Small intestine (tissue), 7 donors: ENCODE results near the gene ZDHHC19. TPM values are rescaled to one million over a fixed set of nuclear protein-coding genes. Genes with fewer than 3 reads are reported as not detected.
"Not testable (repeated sequence)": the region's sequence is repeated elsewhere in the genome, so short reads cannot be mapped to it uniquely, and the experiment has no call there.

Experiments
- DNase-seq, 2 donors: peaks; one replicate each; pipeline versions ENCODE4 v3.0.0 to v3.0.0-alpha.2; 2013
- FAIRE-seq: peaks from 2 replicates; lab custom pipeline; 2012; peaks lifted over from hg19 to GRCh38; lab: Jason Lieb, UNC
- H3K27ac ChIP-seq, 3 donors: one replicate each; pipeline ENCODE4 v1.5.1; 2013; ENCODE audit warnings: low read length in 2 of 3, mild to moderate bottlenecking in 2 of 3, control low read depth in 1 of 3, inconsistent platforms in 1 of 3, low read depth in 1 of 3, moderate library complexity in 1 of 3
- H3K27me3 ChIP-seq, 3 donors: one replicate each; pipeline ENCODE4 v1.6.1; 2013; ENCODE audit warnings: low read length in 3 of 3, inconsistent platforms in 1 of 3; ENCODE audit not compliant: control insufficient read depth in 3 of 3, insufficient read depth in 3 of 3
- H3K36me3 ChIP-seq, 3 donors: one replicate each; pipeline ENCODE4 v1.6.1; 2013; ENCODE audit warnings: low read length in 3 of 3, inconsistent platforms in 1 of 3, low read depth in 1 of 3, mild to moderate bottlenecking in 1 of 3, moderate library complexity in 1 of 3; ENCODE audit not compliant: control insufficient read depth in 3 of 3, insufficient read depth in 2 of 3
- H3K4me1 ChIP-seq, 3 donors: one replicate each; pipeline ENCODE4 v1.6.1; 2013; ENCODE audit warnings: low read length in 2 of 3, inconsistent platforms in 1 of 3, low read depth in 1 of 3, mild to moderate bottlenecking in 1 of 3, moderate library complexity in 1 of 3; ENCODE audit not compliant: control insufficient read depth in 3 of 3, insufficient read depth in 2 of 3
- H3K4me3 ChIP-seq, 3 donors: one replicate each; pipeline ENCODE4 v1.5.1; 2013; ENCODE audit warnings: low read length in 3 of 3, control low read depth in 1 of 3, inconsistent platforms in 1 of 3, low read depth in 1 of 3, mild to moderate bottlenecking in 1 of 3, moderate library complexity in 1 of 3
- H3K9me3 ChIP-seq, 2 donors: one replicate each; pipeline ENCODE4 v1.6.1; 2013; ENCODE audit warnings: low read depth in 1 of 2, low read length in 1 of 2; ENCODE audit not compliant: control insufficient read depth in 2 of 2, insufficient read depth in 1 of 2
- WGBS, 3 donors: extraction: QIAGEN DNeasy Blood & Tissue Kit; methylation state at CpG; one replicate each; pipeline ENCODE4 v1.1.7; 2013; 5-methylcytosine and 5-hydroxymethylcytosine counted together
- polyA plus RNA-seq, 4 donors: library from polyadenylated mRNA; stranded (reverse) in 3 of 4; unstranded in 1 of 4; fragments of 200-250 nt in 3 of 4; fragments of 120-200 nt in 1 of 4; gene quantifications; one replicate each; pipeline versions ENCODE4 v1.2.1 to v1.2.3, GENCODE V29; 2013
- donor health status: healthy with polysubstance abuse.
- donor health status: control.
- donor health status: control.
- donor health status: Bipolar disorder and iron deficiency.
- donor health status: healthy.

ZDHHC19 gene
- polyA plus RNA-seq, 4 donors, result 0.22 to 0.40 TPM; not detected in 2

GRCh38 chr3:196169836-196170240 is 41.4 kb downstream of the ZDHHC19 start:
- FAIRE-seq, result no peak
- no peak for DNase-seq

GRCh38 chr3:196168808-196169391 is 42.3 kb downstream of the ZDHHC19 start:
- Histone ChIP-seq H3K4me3 (no peak overlapping the region), H3K9me3 (peaks cover 0 to 3% of the 10 kb centered on the region in 2 donors), H3K27ac (peak overlapping the region in 2 of 3 donors; percentile 52 to 66), H3K36me3 (no peaks in the 10 kb centered on the region), H3K4me1 (peaks cover 0 to 8% (median 5%) of the 10 kb centered on the region in 3 donors), H3K27me3 (no peaks in the 10 kb centered on the region)
- FAIRE-seq, result no peak
- WGBS, 3 donors, result 24 to 55% (median 32%) methylated on average over 6 of the region's 6 CpGs
- peak in 1 of 2 donors; percentile 75 for DNase-seq

More at GRCh38 chr3:196169836-196170240, 41.4 kb downstream of the ZDHHC19 start:
- 81 to 85% (median 82%) methylated on average over 5 of the region's 5 CpGs for WGBS, 3 donors
- Histone ChIP-seq H3K9me3 (peaks cover 0 to 3% of the 10 kb centered on the region in 2 donors), H3K36me3 (no peaks in the 10 kb centered on the region), H3K4me3 (no peak overlapping the region), H3K27me3 (no peaks in the 10 kb centered on the region), H3K27ac (peak overlapping the region in 1 of 3 donors; percentile 22), H3K4me1 (peaks cover 0 to 2% (median 0%) of the 10 kb centered on the region in 3 donors)

GRCh38 chr3:196166741-196167140 is 44.5 kb downstream of the ZDHHC19 start:
- H3K4me3 ChIP-seq, result no peak overlapping the region
- H3K27ac ChIP-seq, result no peak overlapping the region
- 79 to 89% (median 87%) methylated on average over 7 of the region's 7 CpGs for WGBS, 3 donors
- H3K36me3 ChIP-seq, result no peaks in the 10 kb centered on the region
- FAIRE-seq, result no peak
- peaks cover 0 to 13% (median 10%) of the 10 kb centered on the region in 3 donors for H3K4me1 ChIP-seq
- H3K9me3 ChIP-seq, result peaks cover 0 to 3% of the 10 kb centered on the region in 2 donors
- H3K27me3 ChIP-seq, result no peaks in the 10 kb centered on the region
- no peak for DNase-seq

- DNase-seq (peak; percentile 21 to 81), FAIRE-seq (no peak)
- H3K4me3 ChIP-seq, result no peak overlapping the region
- H3K27me3 ChIP-seq, result no peaks in the 10 kb centered on the region
- H3K4me1 ChIP-seq, result peaks cover 0 to 15% (median 10%) of the 10 kb centered on the region in 3 donors
- WGBS, 3 donors, result 17 to 65% (median 40%) methylated on average over 7 of the region's 7 CpGs
- peak overlapping the region in 1 of 3 donors; percentile 49 for H3K27ac ChIP-seq
- no peaks in the 10 kb centered on the region for H3K36me3 ChIP-seq
- H3K9me3 ChIP-seq, result peaks cover 0 to 1% of the 10 kb centered on the region in 2 donors
Measured at GRCh38 chr3:196165850-196166249, 45.4 kb downstream of the ZDHHC19 start.

GRCh38 chr3:196165006-196165575 is 46.1 kb downstream of the ZDHHC19 start:
- 73 to 89% (median 80%) methylated on average over 5 of the region's 5 CpGs for WGBS, 3 donors
- not testable (repeated sequence) for H3K9me3 ChIP-seq, H3K4me3 ChIP-seq, H3K27me3 ChIP-seq, DNase-seq, H3K36me3 ChIP-seq, FAIRE-seq
- Histone ChIP-seq H3K27ac (peak overlapping the region in 1 of 3 donors; percentile 49), H3K4me1 (peaks cover 0 to 23% (median 10%) of the 10 kb centered on the region in 3 donors)

DNA sequence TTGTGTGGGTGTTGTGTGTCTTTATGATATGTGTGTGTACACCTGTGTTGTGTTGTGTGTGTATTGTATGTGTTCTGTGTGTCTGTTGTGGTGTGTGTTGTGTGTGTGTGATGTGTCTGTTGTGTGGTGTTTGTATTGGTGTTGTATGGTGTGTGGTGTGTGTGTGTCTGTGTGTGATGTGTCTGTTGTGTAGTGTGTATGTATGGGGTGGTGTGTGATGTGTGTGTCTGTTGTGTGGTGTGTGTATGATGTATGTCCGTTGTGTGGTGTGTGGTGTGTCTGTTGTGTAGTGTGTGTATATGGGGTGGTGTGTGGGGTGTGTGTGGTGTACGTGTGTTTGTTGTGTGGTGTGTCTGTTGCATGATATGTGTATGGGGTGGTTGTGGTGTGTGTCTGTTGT is 46.6 kb downstream of the ZDHHC19 start:
- Histone ChIP-seq H3K9me3 (no peaks in the 10 kb centered on the region), H3K36me3 (no peaks in the 10 kb centered on the region), H3K4me3 (no peak overlapping the region), H3K27me3 (no peaks in the 10 kb centered on the region), H3K27ac (no peak overlapping the region), H3K4me1 (peaks cover 0 to 28% (median 11%) of the 10 kb centered on the region in 3 donors)
- WGBS, 3 donors, result 59 to 83% (median 65%) methylated on average over 2 of the region's 2 CpGs
- no peak for DNase-seq
- no peak for FAIRE-seq

- WGBS, 3 donors, result 26 to 69% (median 49%) methylated on average over 23 to 24 of the region's 24 CpGs
- no peak overlapping the region for H3K4me3 ChIP-seq
- no peaks in the 10 kb centered on the region for H3K27me3 ChIP-seq
- FAIRE-seq, result no peak
- no peak overlapping the region for H3K27ac ChIP-seq
- no peaks in the 10 kb centered on the region for H3K9me3 ChIP-seq
- H3K4me1 ChIP-seq, result peaks cover 0 to 29% (median 9%) of the 10 kb centered on the region in 3 donors
- peak; percentile 61 to 77 for DNase-seq
- no peaks in the 10 kb centered on the region for H3K36me3 ChIP-seq
Measured at GRCh38 chr3:196163666-196164493, 47.3 kb downstream of the ZDHHC19 start.

GRCh38 chr3:196163212-196163611 is 48.0 kb downstream of the ZDHHC19 start:
- H3K36me3 ChIP-seq, result no peaks in the 10 kb centered on the region
- no peak for FAIRE-seq
- 70 to 85% (median 75%) methylated on average over 6 of the region's 6 CpGs for WGBS, 3 donors
- H3K4me1 ChIP-seq, result peaks cover 0 to 29% (median 9%) of the 10 kb centered on the region in 3 donors
- no peak overlapping the region for H3K4me3 ChIP-seq
- no peaks in the 10 kb centered on the region for H3K9me3 ChIP-seq
- no peak overlapping the region for H3K27ac ChIP-seq
- no peaks in the 10 kb centered on the region for H3K27me3 ChIP-seq
- DNase-seq, result no peak
